Measurements from ENCODE around the gene UBE2G2.

Gene UBE2G2

DNA sequence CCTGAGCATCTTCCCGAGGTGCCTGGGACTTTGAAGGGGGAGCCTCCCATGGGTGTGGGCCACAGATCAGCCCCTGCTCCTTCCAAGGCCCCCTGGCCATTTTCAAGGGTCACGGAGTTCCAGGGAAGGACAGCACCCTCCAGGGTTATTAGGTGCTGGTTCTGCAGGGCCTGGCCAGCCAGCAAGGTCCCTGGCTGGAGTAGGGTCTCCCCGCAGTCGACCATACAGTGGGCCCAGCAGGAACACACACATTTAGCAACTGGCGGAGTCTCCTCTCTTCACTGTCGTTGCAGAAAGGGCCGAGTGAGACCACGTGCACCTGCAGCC is 34.0 kb upstream of the UBE2G2 start:
- DNase-seq (ENCODE audit: low spot score): no peak
- Histone ChIP-seq H3K23ac (ENCODE audit: low read depth, low read length, poor library complexity) (no peak overlapping the region), H3K14ac (ENCODE audit: low read length) (no peak overlapping the region), H3K9ac (ENCODE audit: low read depth, low read length, poor library complexity) (no peak overlapping the region), H2BK12ac (ENCODE audit: low read length) (no peak overlapping the region), H2AK5ac (ENCODE audit: low read depth, low read length) (no peak overlapping the region), H3K27me3 (ENCODE audit: control insufficient read depth in 3 of 3, insufficient read depth in 3 of 3, low read depth in 1 of 3, low read length in 3 of 3) (no peaks in the 10 kb centered on the region), H2BK15ac (ENCODE audit: low read length) (no peak overlapping the region), H3K4me1 (ENCODE audit: control insufficient read depth in 2 of 2, insufficient read depth in 1 of 2, low read depth in 1 of 2, low read length in 2 of 2) (no peaks in the 10 kb centered on the region), H2BK5ac (ENCODE audit: low read length) (no peak overlapping the region), H4K91ac (ENCODE audit: low read depth, low read length, poor library complexity) (no peak overlapping the region), H2BK120ac (ENCODE audit: low read depth, low read length) (no peak overlapping the region), H3K4ac (ENCODE audit: low read length) (no peak overlapping the region), H3K18ac (ENCODE audit: low read length) (no peak overlapping the region), H3K79me1 (ENCODE audit: low read depth, low read length) (peaks cover 4% of the 10 kb centered on the region), H3K4me2 (ENCODE audit: insufficient read depth, low read length, poor library complexity, severe bottlenecking) (no peak overlapping the region), H2AFZ (ENCODE audit: low read length) (no peak overlapping the region), H3K36me3 (replicated peaks in 1 of 2; ENCODE audit: control insufficient read depth in 2 of 2, insufficient read depth in 2 of 2, low read length in 2 of 2) (no peaks in the 10 kb centered on the region), H4K8ac (ENCODE audit: low read depth, low read length) (no peak overlapping the region), H3K27ac (replicated peaks; ENCODE audit: low read length) (no peak overlapping the region), H3K4me3 (ENCODE audit: low read length in 2 of 2) (no peak overlapping the region), H3K9me3 (replicated peaks in 1 of 2; ENCODE audit: control insufficient read depth in 2 of 2, insufficient read depth in 1 of 2, low read depth in 1 of 2, low read length in 2 of 2) (no peaks in the 10 kb centered on the region)
- no CpG with 5 or more reads among the region's 8 CpGs for WGBS, 2 donors (ENCODE audit: extremely low coverage in 2 of 2, insufficient read length in 2 of 2, insufficient replicate concordance in 1 of 2)

DNA sequence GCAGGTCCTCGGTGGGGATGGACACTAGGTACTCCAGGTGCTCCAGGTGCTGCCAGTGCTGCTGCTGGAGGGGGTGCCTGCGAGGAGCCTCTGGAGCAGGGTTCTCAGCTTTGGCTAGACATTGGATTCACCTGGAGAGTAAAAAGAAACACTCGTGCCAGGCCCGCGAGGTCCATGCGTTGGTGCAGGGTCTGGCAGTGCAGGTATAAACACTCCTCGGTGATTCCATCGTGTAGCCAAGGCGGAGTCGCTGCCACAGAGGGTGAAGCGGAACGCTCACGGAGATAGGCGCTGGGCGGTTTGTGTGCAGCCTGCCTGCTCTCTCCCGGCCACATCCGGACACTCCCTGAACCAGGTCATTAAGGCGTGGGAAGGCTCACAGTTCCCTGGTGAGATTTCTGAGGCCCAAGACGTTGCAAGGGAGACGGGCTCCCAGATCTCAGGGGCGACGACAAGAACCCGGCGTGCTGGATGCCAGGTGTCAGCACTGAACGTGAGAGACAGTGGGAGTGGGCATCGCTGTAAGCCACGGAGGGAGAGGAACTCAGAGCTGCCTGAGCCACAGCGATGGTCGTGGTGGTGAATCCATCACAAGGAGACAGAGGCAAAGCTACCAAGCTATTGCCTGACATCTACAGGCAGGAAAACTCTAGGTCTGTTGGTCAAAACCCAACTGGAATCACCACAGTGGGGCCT is 33.5 kb upstream of the UBE2G2 start:
- H3K4me1 ChIP-seq (ENCODE audit: control insufficient read depth in 2 of 2, insufficient read depth in 1 of 2, low read depth in 1 of 2, low read length in 2 of 2): no peaks in the 10 kb centered on the region
- H4K91ac ChIP-seq (ENCODE audit: low read depth, low read length, poor library complexity): no peak overlapping the region
- H3K36me3 ChIP-seq (replicated peaks in 1 of 2; ENCODE audit: control insufficient read depth in 2 of 2, insufficient read depth in 2 of 2, low read length in 2 of 2): no peaks in the 10 kb centered on the region
- no peak overlapping the region for H2BK15ac ChIP-seq (ENCODE audit: low read length)
- DNase-seq (ENCODE audit: low spot score): no peak
- no peak overlapping the region for H2BK5ac ChIP-seq (ENCODE audit: low read length)
- peak overlapping the region in 1 of 2 donors; percentile 57 for H3K4me3 ChIP-seq (ENCODE audit: low read length in 2 of 2)
- H3K9me3 ChIP-seq (replicated peaks in 1 of 2; ENCODE audit: control insufficient read depth in 2 of 2, insufficient read depth in 1 of 2, low read depth in 1 of 2, low read length in 2 of 2): no peaks in the 10 kb centered on the region
- H3K18ac ChIP-seq (ENCODE audit: low read length): peak overlapping the region; percentile 13
- H3K79me1 ChIP-seq (ENCODE audit: low read depth, low read length): peaks cover 4% of the 10 kb centered on the region
- H4K8ac ChIP-seq (ENCODE audit: low read depth, low read length): no peak overlapping the region
- H2AFZ ChIP-seq (ENCODE audit: low read length): no peak overlapping the region
- H2AK5ac ChIP-seq (ENCODE audit: low read depth, low read length): no peak overlapping the region
- peak overlapping the region; percentile 55 for H3K23ac ChIP-seq (ENCODE audit: low read depth, low read length, poor library complexity)
- no peak overlapping the region for H3K14ac ChIP-seq (ENCODE audit: low read length)
- no peak overlapping the region for H3K4me2 ChIP-seq (ENCODE audit: insufficient read depth, low read length, poor library complexity, severe bottlenecking)
- H2BK120ac ChIP-seq (ENCODE audit: low read depth, low read length): no peak overlapping the region
- no peaks in the 10 kb centered on the region for H3K27me3 ChIP-seq (ENCODE audit: control insufficient read depth in 3 of 3, insufficient read depth in 3 of 3, low read depth in 1 of 3, low read length in 3 of 3)
- H3K9ac ChIP-seq (ENCODE audit: low read depth, low read length, poor library complexity): no peak overlapping the region
- no CpG with 5 or more reads among the region's 29 CpGs for WGBS, 2 donors (ENCODE audit: extremely low coverage in 2 of 2, insufficient read length in 2 of 2, insufficient replicate concordance in 1 of 2)
- H3K27ac ChIP-seq (replicated peaks; ENCODE audit: low read length): no peak overlapping the region
- H3K4ac ChIP-seq (ENCODE audit: low read length): no peak overlapping the region
- H2BK12ac ChIP-seq (ENCODE audit: low read length): no peak overlapping the region

DNA sequence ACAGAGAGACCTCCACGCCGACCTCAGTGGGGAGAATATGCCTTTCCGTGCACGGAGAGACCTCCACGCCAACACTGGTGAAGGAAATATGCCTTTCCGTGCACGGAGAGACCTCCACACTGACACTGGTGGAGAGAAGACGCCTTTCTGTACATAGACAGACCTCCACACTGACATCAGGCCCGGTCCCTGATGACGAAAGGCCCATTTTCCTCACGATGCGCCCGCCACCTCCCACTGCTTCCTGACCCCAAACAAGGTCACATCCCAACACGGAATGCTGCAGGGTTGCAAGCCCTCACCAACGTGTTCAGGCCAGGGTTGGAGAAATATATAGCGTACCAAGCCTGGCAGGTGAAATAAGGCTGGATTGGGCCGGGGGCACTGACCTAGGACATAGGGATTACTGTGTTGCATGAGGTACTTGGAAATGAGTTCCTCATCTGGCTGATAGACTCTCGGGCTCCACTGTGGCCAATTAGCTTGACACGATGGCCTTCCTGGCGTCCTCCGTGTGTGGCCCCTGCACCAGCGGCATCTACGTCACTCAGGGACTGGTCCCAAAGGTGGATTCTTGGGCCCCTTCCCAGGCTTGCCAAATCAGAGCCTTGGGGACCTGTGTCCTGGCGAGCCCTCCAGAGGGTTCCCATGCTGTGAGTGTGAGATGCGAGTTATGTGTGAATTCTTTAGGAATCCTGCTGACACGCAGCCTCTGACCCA is 32.8 kb upstream of the UBE2G2 start:
- DNase-seq (ENCODE audit: low spot score): no peak
- Histone ChIP-seq H3K23ac (ENCODE audit: low read depth, low read length, poor library complexity) (peak overlapping the region; percentile 55), H2BK120ac (ENCODE audit: low read depth, low read length) (no peak overlapping the region), H3K4ac (ENCODE audit: low read length) (peak overlapping the region; percentile 37), H2AK5ac (ENCODE audit: low read depth, low read length) (no peak overlapping the region), H3K9ac (ENCODE audit: low read depth, low read length, poor library complexity) (no peak overlapping the region), H2BK15ac (ENCODE audit: low read length) (no peak overlapping the region), H3K36me3 (replicated peaks in 1 of 2; ENCODE audit: control insufficient read depth in 2 of 2, insufficient read depth in 2 of 2, low read length in 2 of 2) (no peaks in the 10 kb centered on the region), H2BK12ac (ENCODE audit: low read length) (no peak overlapping the region), H2AFZ (ENCODE audit: low read length) (no peak overlapping the region), H3K9me3 (replicated peaks in 1 of 2; ENCODE audit: control insufficient read depth in 2 of 2, insufficient read depth in 1 of 2, low read depth in 1 of 2, low read length in 2 of 2) (no peaks in the 10 kb centered on the region), H3K27ac (replicated peaks; ENCODE audit: low read length) (no peak overlapping the region), H4K8ac (ENCODE audit: low read depth, low read length) (no peak overlapping the region), H3K14ac (ENCODE audit: low read length) (no peak overlapping the region), H3K4me2 (ENCODE audit: insufficient read depth, low read length, poor library complexity, severe bottlenecking) (no peak overlapping the region), H3K79me1 (ENCODE audit: low read depth, low read length) (peaks cover 4% of the 10 kb centered on the region), H3K27me3 (ENCODE audit: control insufficient read depth in 3 of 3, insufficient read depth in 3 of 3, low read depth in 1 of 3, low read length in 3 of 3) (no peaks in the 10 kb centered on the region), H2BK5ac (ENCODE audit: low read length) (no peak overlapping the region), H4K91ac (ENCODE audit: low read depth, low read length, poor library complexity) (no peak overlapping the region), H3K18ac (ENCODE audit: low read length) (no peak overlapping the region), H3K4me1 (ENCODE audit: control insufficient read depth in 2 of 2, insufficient read depth in 1 of 2, low read depth in 1 of 2, low read length in 2 of 2) (no peaks in the 10 kb centered on the region), H3K4me3 (ENCODE audit: low read length in 2 of 2) (no peak overlapping the region)
- no CpG with 5 or more reads among the region's 26 CpGs for WGBS, 2 donors (ENCODE audit: extremely low coverage in 2 of 2, insufficient read length in 2 of 2, insufficient replicate concordance in 1 of 2)

DNA sequence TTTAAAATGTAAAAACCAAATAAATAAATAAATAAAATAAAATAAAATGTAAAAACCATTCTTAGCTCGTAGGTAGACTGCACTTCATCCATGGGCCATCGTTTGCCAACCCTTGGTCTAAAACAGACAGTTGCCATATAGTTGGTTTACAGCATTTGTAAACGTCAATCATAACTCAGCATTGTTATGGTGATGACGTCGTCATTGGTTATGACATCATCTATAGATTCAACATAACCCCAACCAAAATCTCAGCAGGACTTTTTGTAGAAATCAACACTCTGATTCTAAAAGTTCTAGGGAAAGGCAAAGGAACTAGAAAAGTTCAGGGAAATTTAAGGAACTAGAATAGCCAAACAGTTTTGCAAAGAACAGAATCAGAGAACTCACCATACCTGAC is 32.0 kb upstream of the UBE2G2 start:
- H3K4me1 ChIP-seq (ENCODE audit: control insufficient read depth in 2 of 2, insufficient read depth in 1 of 2, low read depth in 1 of 2, low read length in 2 of 2): no peaks in the 10 kb centered on the region
- peaks cover 2 to 3% of the 10 kb centered on the region in 2 donors for H3K9me3 ChIP-seq (replicated peaks in 1 of 2; ENCODE audit: control insufficient read depth in 2 of 2, insufficient read depth in 1 of 2, low read depth in 1 of 2, low read length in 2 of 2)
- H3K27me3 ChIP-seq (ENCODE audit: control insufficient read depth in 3 of 3, insufficient read depth in 3 of 3, low read depth in 1 of 3, low read length in 3 of 3): no peaks in the 10 kb centered on the region
- no peak overlapping the region for H2AFZ ChIP-seq (ENCODE audit: low read length)
- H3K23ac ChIP-seq (ENCODE audit: low read depth, low read length, poor library complexity): no peak overlapping the region
- H2BK120ac ChIP-seq (ENCODE audit: low read depth, low read length): no peak overlapping the region
- no peak overlapping the region for H3K4me2 ChIP-seq (ENCODE audit: insufficient read depth, low read length, poor library complexity, severe bottlenecking)
- no peak overlapping the region for H3K4me3 ChIP-seq (ENCODE audit: low read length in 2 of 2)
- no peak overlapping the region for H4K8ac ChIP-seq (ENCODE audit: low read depth, low read length)
- no peak overlapping the region for H2BK15ac ChIP-seq (ENCODE audit: low read length)
- H4K91ac ChIP-seq (ENCODE audit: low read depth, low read length, poor library complexity): no peak overlapping the region
- WGBS, 2 donors (ENCODE audit: extremely low coverage in 2 of 2, insufficient read length in 2 of 2, insufficient replicate concordance in 1 of 2): no CpG with 5 or more reads among the region's 5 CpGs
- H3K36me3 ChIP-seq (replicated peaks in 1 of 2; ENCODE audit: control insufficient read depth in 2 of 2, insufficient read depth in 2 of 2, low read length in 2 of 2): no peaks in the 10 kb centered on the region
- no peak for DNase-seq (ENCODE audit: low spot score)
- no peak overlapping the region for H3K4ac ChIP-seq (ENCODE audit: low read length)
- H3K14ac ChIP-seq (ENCODE audit: low read length): no peak overlapping the region
- H2BK5ac ChIP-seq (ENCODE audit: low read length): no peak overlapping the region
- H2AK5ac ChIP-seq (ENCODE audit: low read depth, low read length): no peak overlapping the region
- H2BK12ac ChIP-seq (ENCODE audit: low read length): no peak overlapping the region
- H3K9ac ChIP-seq (ENCODE audit: low read depth, low read length, poor library complexity): no peak overlapping the region
- H3K27ac ChIP-seq (replicated peaks; ENCODE audit: low read length): no peak overlapping the region
- H3K18ac ChIP-seq (ENCODE audit: low read length): no peak overlapping the region
- peaks cover 3% of the 10 kb centered on the region for H3K79me1 ChIP-seq (ENCODE audit: low read depth, low read length)
